ENCODE data around the gene ITGA3.

GRCh38 chr17:50094243-50094752 lies 38.4 kb downstream of the ITGA3 start:
- TF ChIP-seq CTCF (IDR thresholded peaks at IDR 0.05; ENCODE audit: low read depth, low read length, missing input control) = peak; percentile 85
- no peak for TF ChIP-seq JUND (IDR thresholded peaks at IDR 0.05)
- TF ChIP-seq, protein P1, sequence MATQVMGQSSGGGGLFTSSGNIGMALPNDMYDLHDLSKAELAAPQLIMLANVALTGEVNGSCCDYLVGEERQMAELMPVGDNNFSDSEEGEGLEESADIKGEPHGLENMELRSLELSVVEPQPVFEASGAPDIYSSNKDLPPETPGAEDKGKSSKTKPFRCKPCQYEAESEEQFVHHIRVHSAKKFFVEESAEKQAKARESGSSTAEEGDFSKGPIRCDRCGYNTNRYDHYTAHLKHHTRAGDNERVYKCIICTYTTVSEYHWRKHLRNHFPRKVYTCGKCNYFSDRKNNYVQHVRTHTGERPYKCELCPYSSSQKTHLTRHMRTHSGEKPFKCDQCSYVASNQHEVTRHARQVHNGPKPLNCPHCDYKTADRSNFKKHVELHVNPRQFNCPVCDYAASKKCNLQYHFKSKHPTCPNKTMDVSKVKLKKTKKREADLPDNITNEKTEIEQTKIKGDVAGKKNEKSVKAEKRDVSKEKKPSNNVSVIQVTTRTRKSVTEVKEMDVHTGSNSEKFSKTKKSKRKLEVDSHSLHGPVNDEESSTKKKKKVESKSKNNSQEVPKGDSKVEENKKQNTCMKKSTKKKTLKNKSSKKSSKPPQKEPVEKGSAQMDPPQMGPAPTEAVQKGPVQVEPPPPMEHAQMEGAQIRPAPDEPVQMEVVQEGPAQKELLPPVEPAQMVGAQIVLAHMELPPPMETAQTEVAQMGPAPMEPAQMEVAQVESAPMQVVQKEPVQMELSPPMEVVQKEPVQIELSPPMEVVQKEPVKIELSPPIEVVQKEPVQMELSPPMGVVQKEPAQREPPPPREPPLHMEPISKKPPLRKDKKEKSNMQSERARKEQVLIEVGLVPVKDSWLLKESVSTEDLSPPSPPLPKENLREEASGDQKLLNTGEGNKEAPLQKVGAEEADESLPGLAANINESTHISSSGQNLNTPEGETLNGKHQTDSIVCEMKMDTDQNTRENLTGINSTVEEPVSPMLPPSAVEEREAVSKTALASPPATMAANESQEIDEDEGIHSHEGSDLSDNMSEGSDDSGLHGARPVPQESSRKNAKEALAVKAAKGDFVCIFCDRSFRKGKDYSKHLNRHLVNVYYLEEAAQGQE (IDR thresholded peaks at IDR 0.05) = no peak
- no peak for TF ChIP-seq YY1 (IDR thresholded peaks at IDR 0.05)
- TF ChIP-seq GABPA (IDR thresholded peaks at IDR 0.05 in 1 of 2, conservative IDR thresholded peaks at IDR 0.05 in 1 of 2) = no peak
- TF ChIP-seq, protein P2, sequence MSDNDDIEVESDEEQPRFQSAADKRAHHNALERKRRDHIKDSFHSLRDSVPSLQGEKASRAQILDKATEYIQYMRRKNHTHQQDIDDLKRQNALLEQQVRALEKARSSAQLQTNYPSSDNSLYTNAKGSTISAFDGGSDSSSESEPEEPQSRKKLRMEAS (IDR thresholded peaks at IDR 0.05) = no peak
- TF ChIP-seq RXRA (IDR thresholded peaks at IDR 0.05) = no peak
- peak; percentile 78 to 88 for TF ChIP-seq RAD21 (IDR thresholded peaks at IDR 0.05)
- TF ChIP-seq, protein P3, sequence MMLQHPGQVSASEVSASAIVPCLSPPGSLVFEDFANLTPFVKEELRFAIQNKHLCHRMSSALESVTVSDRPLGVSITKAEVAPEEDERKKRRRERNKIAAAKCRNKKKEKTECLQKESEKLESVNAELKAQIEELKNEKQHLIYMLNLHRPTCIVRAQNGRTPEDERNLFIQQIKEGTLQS (IDR thresholded peaks at IDR 0.05) = no peak
- no peak for TF ChIP-seq FOXA1 (IDR thresholded peaks at IDR 0.05)
